ENCODE measurements around the gene ULK4.

The ULK4 gene

GRCh38 chr3:41239587-41239986 is 722.3 kb downstream of the ULK4 start:
- DNase-seq (ENCODE audit: extremely low read depth in 1 of 2, low read depth in 1 of 2) = no peak

GRCh38 chr3:41237907-41238306 is 724.0 kb downstream of the ULK4 start:
- DNase-seq (ENCODE audit: extremely low read depth in 1 of 2, low read depth in 1 of 2) = no peak

GRCh38 chr3:41236228-41236627 is 725.7 kb downstream of the ULK4 start:
- DNase-seq (ENCODE audit: extremely low read depth in 1 of 2, low read depth in 1 of 2) = no peak

- no peak for DNase-seq (ENCODE audit: extremely low read depth in 1 of 2, low read depth in 1 of 2)
Observed at GRCh38 chr3:41234823-41235721, 726.8 kb downstream of the ULK4 start.

- no peak for DNase-seq (ENCODE audit: extremely low read depth in 1 of 2, low read depth in 1 of 2)
Observed at GRCh38 chr3:41224120-41224806, 737.6 kb downstream of the ULK4 start.

GRCh38 chr3:41223691-41224090 is 738.2 kb downstream of the ULK4 start:
- no peak for DNase-seq (ENCODE audit: extremely low read depth in 1 of 2, low read depth in 1 of 2)

GRCh38 chr3:41223078-41223477 is 738.8 kb downstream of the ULK4 start:
- no peak for DNase-seq (ENCODE audit: extremely low read depth in 1 of 2, low read depth in 1 of 2)

GRCh38 chr3:41222501-41222900 is 739.4 kb downstream of the ULK4 start:
- DNase-seq (ENCODE audit: extremely low read depth in 1 of 2, low read depth in 1 of 2) = no peak

- no peak for DNase-seq (ENCODE audit: extremely low read depth in 1 of 2, low read depth in 1 of 2)
Observed at GRCh38 chr3:41222012-41222411, 739.9 kb downstream of the ULK4 start.

- DNase-seq (ENCODE audit: extremely low read depth in 1 of 2, low read depth in 1 of 2) = no peak
Observed at GRCh38 chr3:41220906-41221677, 740.8 kb downstream of the ULK4 start.

- DNase-seq (ENCODE audit: extremely low read depth in 1 of 2, low read depth in 1 of 2) = no peak
Observed at GRCh38 chr3:41219424-41219823, 742.5 kb downstream of the ULK4 start.

- no peak for DNase-seq (ENCODE audit: extremely low read depth in 1 of 2, low read depth in 1 of 2)
Observed at GRCh38 chr3:41216993-41217392, 744.9 kb downstream of the ULK4 start.

GRCh38 chr3:41216422-41216821 is 745.5 kb downstream of the ULK4 start:
- DNase-seq (ENCODE audit: extremely low read depth in 1 of 2, low read depth in 1 of 2) = no peak

GRCh38 chr3:41213588-41213987 is 748.3 kb downstream of the ULK4 start:
- no peak for DNase-seq (ENCODE audit: extremely low read depth in 1 of 2, low read depth in 1 of 2)

- DNase-seq (ENCODE audit: extremely low read depth in 1 of 2, low read depth in 1 of 2) = no peak
Observed at GRCh38 chr3:41212088-41212487, 749.8 kb downstream of the ULK4 start.

GRCh38 chr3:41210966-41211365 is 750.9 kb downstream of the ULK4 start:
- no peak for DNase-seq (ENCODE audit: extremely low read depth in 1 of 2, low read depth in 1 of 2)

- no peak for DNase-seq (ENCODE audit: extremely low read depth in 1 of 2, low read depth in 1 of 2)
Observed at GRCh38 chr3:41209646-41210045, 752.3 kb downstream of the ULK4 start.

GRCh38 chr3:41208507-41209220 is 753.2 kb downstream of the ULK4 start:
- no peak for DNase-seq (ENCODE audit: extremely low read depth in 1 of 2, low read depth in 1 of 2)

GRCh38 chr3:41207355-41207754 is 754.5 kb downstream of the ULK4 start:
- DNase-seq (ENCODE audit: extremely low read depth in 1 of 2, low read depth in 1 of 2) = no peak

- no peak for DNase-seq (ENCODE audit: extremely low read depth in 1 of 2, low read depth in 1 of 2)
Observed at GRCh38 chr3:41205591-41205990, 756.3 kb downstream of the ULK4 start.

GRCh38 chr3:41204369-41204768 is 757.5 kb downstream of the ULK4 start:
- no peak for DNase-seq (ENCODE audit: extremely low read depth in 1 of 2, low read depth in 1 of 2)
